GM18519 (cell line): ENCODE results near the gene SAFB.
"Not testable (repeated sequence)": the region's sequence is repeated elsewhere in the genome, so short reads cannot be mapped to it uniquely, and the experiment has no call there.

ENCODE experiments used
- ATAC-seq: cut with Tn5 transposase; IDR thresholded peaks from one replicate; pipeline ENCODE4 v1.9.1; 2021; ENCODE audit warnings: mild to moderate bottlenecking, moderate library complexity; ENCODE audit not compliant: unreplicated experiment, low FRiP score

SAFB gene

GRCh38 chr19:5694956-5695648 is 72.2 kb downstream of the SAFB start:
- no peak for ATAC-seq

GRCh38 chr19:5695649-5696195 is 72.8 kb downstream of the SAFB start:
- ATAC-seq: no peak

GRCh38 chr19:5696196-5697021 is 73.5 kb downstream of the SAFB start:
- ATAC-seq: no peak

GRCh38 chr19:5697022-5697889 is 74.4 kb downstream of the SAFB start:
- no peak for ATAC-seq

- no peak for ATAC-seq
These were observed 75.2 kb downstream of the SAFB start for GRCh38 chr19:5697890-5698634.

DNA sequence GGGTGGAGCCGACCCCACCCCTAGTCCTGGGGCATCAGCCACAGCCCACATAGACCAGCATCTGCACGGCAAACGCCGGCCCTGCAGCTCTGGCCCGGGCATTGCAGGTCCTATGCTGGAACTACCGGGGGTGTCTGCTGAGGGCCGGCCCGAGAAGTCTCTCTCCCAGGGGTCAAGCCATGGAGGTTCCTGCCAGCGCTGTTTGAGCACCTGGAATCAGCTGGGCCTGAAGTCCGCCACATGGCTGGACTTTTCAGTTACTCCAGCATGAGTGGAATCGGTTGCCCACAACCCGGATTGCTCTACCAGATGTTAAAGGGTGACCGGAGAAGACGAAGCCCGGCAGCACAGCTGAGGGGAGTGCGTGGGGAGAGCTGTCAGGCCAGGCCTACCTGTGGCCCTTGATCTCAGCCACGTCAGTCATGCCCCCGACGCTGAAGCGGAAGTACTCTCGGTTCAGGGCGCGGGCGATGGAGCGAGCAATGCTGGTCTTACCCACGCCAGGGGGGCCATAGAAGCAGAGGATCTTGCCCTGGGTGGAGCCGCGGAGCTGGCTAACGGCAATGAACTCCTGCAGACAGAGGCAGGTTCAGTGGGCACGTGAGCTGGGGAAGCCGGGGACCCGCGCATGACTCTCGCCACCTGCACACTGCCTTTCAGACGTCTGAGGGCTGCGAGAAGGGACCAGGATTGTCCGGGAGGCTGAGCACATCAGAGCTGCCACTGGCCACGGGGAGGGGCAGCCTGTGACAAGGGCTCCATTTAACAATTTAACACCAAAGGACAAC is 75.9 kb downstream of the SAFB start:
- ATAC-seq: no peak

DNA sequence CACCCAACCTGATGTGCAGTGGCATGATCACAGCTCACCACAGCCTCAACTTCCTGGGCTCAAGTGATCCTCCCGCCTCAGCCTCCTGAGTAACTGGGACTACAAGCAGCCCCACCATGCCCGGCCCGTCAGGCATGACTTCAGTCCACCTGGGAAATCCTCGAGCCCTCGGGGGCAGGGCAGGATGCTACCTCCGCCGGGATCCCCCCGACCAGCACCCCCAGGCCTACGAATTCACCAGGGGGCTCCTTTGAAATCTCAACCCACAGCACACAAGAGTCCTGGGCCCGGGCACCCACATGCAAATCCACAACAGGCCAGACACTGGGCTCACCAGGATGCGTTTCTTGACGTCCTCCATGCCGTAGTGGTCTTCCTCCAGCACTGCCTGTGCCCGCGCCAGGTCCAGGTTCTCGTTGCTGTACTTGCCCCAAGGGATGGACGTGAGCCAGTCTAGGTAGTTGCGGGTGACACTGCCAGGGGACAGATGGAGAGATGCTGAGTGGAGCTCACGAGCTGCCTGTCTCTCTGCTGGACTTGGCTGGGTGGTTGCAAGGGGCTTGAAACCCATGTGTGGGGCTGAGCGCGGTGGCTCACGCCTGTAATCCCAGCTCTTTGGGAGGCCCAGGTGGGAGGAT is 77.7 kb downstream of the SAFB start:
- no peak for ATAC-seq

- not testable (repeated sequence) for ATAC-seq
These were observed 79.1 kb downstream of the SAFB start for GRCh38 chr19:5702053-5702410.

GRCh38 chr19:5703819-5704818 is 81.2 kb downstream of the SAFB start:
- no peak for ATAC-seq

- no peak for ATAC-seq
These were observed 82.7 kb downstream of the SAFB start for GRCh38 chr19:5705552-5705951.

DNA sequence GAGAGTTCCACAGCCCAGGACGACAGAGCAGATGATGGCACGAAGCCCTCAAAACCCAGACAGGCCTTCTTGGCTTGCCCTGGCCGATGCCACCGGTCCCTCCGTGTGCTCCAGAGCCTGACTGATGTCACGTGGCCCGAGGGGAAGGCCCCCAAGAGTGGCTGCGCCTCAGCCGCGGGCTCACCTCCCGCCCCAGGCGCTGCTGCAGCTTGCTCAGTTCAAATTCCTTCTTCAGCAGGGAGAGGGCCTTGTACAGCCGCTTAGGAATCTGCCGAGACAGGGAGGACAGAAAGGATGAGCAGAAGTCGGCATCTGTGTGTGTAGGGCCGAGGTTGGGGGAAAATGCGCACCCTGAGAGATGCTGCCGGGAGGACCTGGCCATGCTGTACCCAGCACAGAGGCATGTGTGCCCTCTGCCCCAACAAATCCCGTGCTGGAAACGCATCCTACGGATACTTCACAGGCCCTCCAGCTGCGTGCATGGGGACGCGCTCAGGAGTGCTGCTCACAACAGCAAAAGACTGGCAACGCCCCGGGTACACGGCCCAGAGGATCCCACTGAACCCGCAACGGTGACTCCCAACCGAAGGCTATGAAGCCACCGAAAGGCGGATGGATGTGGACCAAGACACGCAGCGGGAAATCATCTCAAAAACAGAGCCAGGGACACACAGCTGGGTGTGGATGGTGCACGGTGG is 84.1 kb downstream of the SAFB start:
- no peak for ATAC-seq

DNA sequence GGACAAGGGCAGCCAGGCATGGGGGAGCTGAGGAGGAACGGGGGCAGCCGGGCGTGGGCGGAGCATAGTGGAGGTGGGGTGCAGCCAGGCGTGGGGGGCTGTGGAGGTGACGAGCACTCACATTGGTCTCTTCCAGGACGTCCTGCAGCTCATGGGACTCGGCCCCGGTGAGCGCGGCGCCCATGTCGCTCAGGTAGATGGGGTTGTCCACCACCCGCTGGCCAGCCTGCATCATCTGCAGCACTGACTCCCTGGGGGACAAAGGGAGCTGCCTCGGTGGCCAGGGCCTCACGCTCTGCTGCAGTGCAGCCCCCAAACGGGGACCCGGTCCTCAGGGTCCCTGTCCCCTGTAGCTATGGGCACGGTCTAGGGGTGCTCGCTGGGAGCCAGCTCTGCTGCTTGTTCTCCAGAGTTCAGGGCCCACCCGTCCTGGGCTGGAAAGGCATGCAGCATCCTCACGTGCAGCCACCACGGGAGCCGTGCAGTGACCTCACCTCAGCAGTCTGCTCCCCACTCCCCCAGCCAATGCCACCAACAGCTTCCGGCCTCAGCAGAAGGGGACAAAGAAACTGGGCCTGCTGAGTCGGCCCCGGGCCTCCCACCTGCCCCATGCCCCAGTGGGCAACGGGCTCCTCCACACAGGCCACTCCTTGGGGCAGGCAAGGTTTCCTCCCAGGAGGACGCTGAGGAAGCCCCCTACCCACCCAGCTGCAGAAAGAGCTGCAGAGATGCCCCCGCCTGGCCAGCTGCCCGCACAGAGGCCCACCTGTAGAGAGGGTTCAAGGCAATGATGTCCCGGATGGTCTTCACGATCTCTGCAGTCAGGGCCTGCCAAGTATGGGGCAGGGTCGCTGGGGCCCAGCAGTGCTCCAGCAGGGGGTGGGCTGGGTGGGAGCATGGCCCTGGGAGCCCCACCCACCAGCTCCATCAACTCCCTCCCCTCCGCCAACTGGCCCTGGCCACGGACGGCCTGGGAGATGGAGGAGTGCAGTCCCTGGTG is 85.0 kb downstream of the SAFB start:
- no peak for ATAC-seq

DNA sequence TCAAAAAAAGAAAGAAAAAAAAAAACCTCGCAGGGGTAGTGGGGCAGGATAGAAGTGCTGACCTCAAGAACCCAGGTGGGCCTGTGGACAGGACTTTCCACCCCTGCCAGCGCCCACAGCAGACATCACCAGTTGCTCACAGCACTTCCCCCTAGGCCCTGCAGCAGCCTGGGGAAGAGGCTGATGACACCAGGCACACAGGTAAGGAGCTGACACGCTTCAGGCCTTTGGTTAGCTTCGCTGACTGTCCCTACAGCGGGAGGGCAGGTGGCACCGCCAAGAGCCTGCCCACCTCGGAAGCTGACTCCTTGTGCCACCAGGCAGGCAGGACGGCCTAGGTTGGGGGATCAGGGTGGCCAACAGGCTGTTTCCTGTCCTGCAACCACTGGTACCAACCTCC is 88.1 kb downstream of the SAFB start:
- no peak for ATAC-seq

DNA sequence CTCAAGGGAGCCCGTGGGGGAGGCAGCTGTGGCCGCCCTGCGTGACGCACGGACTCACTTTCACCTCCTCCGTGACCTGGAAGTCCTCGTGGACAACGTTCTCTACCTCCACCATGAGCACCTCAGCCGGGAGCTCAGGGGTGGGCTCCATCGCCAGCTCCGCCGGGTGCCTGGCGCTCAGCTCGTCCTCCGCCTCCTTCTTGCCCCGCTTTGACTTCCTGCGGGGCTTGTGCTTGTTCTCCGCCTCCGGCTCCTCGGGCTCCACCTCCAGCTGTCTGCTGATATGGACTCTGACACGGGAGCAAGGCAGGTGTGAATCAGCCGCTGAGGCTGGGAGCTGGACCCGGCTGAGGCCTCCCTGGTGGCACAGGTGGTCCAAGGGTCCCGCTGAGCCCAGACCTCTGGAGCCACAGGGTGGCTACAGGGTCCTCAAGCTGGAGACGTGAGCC is 88.9 kb downstream of the SAFB start:
- no peak for ATAC-seq

GRCh38 chr19:5713228-5713627 is 90.3 kb downstream of the SAFB start:
- ATAC-seq: no peak

DNA sequence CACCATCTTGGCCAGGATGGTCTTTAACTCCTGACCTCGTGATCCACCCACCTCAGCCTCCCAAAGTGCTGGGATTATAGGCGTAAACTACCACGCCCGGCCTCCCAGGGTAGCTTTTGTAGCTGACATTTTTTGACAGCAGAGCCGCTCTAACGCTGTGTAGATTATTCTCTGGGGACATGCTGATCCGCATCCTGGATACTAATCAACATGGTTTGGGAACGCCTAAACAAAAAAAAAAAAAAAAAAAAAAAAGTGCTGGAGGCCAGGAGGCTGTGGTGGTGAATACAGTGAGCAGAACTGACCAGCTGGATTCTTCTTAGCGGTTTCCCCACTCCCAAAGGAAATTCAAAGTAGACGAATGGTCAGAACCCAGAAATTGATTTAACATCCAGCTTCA is 91.9 kb downstream of the SAFB start:
- ATAC-seq: no peak
